ENCODE measurements around the gene ZNF93.
A peak's percentile ranks its signal among the peaks of the same experiment; 100 is the strongest.
"Not testable (repeated sequence)": the region's sequence is repeated elsewhere in the genome, so short reads cannot be mapped to it uniquely, and the experiment has no call there.

ZNF93 gene

GRCh38 chr19:19900139-19900728 lies 512 bp upstream of the ZNF93 start:
- Mint-ChIP-seq H3K27me3 (no peaks in the 10 kb centered on the region), H3K9me3 (peaks cover 0 to 2% of the 10 kb centered on the region in 2 donors), H3K27ac (peak overlapping the region; percentile 92 to 94), H3K4me3 (peak overlapping the region; percentile 98 to 99), H3K36me3 (ENCODE audit: insufficient read depth) (peaks cover 7% of the 10 kb centered on the region), H3K4me1 (ENCODE audit: low read depth in 2 of 2) (peaks cover 18 to 24% of the 10 kb centered on the region in 2 donors)
- ATAC-seq (replicated peaks) (peak; percentile 1), DNase-seq (no peak)

GRCh38 chr19:19907551-19907950 lies 6.8 kb downstream of the ZNF93 start:
- H3K27ac Mint-ChIP-seq; H3K36me3 Mint-ChIP-seq (ENCODE audit: insufficient read depth); H3K4me3 Mint-ChIP-seq; ATAC-seq (replicated peaks); H3K4me1 Mint-ChIP-seq (ENCODE audit: low read depth in 2 of 2); H3K27me3 Mint-ChIP-seq; H3K9me3 Mint-ChIP-seq; DNase-seq: not testable (repeated sequence)

GRCh38 chr19:19909654-19910053 lies 8.9 kb downstream of the ZNF93 start:
- no peaks in the 10 kb centered on the region for H3K36me3 Mint-ChIP-seq (ENCODE audit: insufficient read depth)
- no peaks in the 10 kb centered on the region for H3K9me3 Mint-ChIP-seq
- ATAC-seq (replicated peaks), result no peak

GRCh38 chr19:19911150-19911549 lies 10.4 kb downstream of the ZNF93 start:
- no peaks in the 10 kb centered on the region for H3K36me3 Mint-ChIP-seq (ENCODE audit: insufficient read depth)

More at GRCh38 chr19:19909654-19910053, 8.9 kb downstream of the ZNF93 start:
- Mint-ChIP-seq H3K27ac (no peak overlapping the region), H3K27me3 (no peaks in the 10 kb centered on the region), H3K4me1 (ENCODE audit: low read depth in 2 of 2) (peaks cover 0 to 5% of the 10 kb centered on the region in 2 donors), H3K4me3 (no peak overlapping the region)
- no peak for DNase-seq

GRCh38 chr19:19914596-19914995 lies 13.8 kb downstream of the ZNF93 start:
- Mint-ChIP-seq H3K27me3 (no peaks in the 10 kb centered on the region), H3K36me3 (ENCODE audit: insufficient read depth) (no peaks in the 10 kb centered on the region), H3K9me3 (no peaks in the 10 kb centered on the region), H3K4me3 (no peak overlapping the region), H3K4me1 (ENCODE audit: low read depth in 2 of 2) (no peaks in the 10 kb centered on the region), H3K27ac (no peak overlapping the region)
- DNase-seq (no peak), ATAC-seq (replicated peaks) (no peak)

More at GRCh38 chr19:19911150-19911549, 10.4 kb downstream of the ZNF93 start:
- DNase-seq, result no peak
- Mint-ChIP-seq H3K9me3 (no peaks in the 10 kb centered on the region), H3K27me3 (no peaks in the 10 kb centered on the region), H3K27ac (no peak overlapping the region), H3K4me1 (ENCODE audit: low read depth in 2 of 2) (no peaks in the 10 kb centered on the region), H3K4me3 (no peak overlapping the region)
- no peak for ATAC-seq (replicated peaks)

GRCh38 chr19:19930417-19930816 lies 29.7 kb downstream of the ZNF93 start:
- H3K9me3 Mint-ChIP-seq, result peaks cover 9 to 15% of the 10 kb centered on the region in 2 donors
- not testable (repeated sequence) for H3K4me3 Mint-ChIP-seq; H3K36me3 Mint-ChIP-seq (ENCODE audit: insufficient read depth); H3K27ac Mint-ChIP-seq; H3K4me1 Mint-ChIP-seq (ENCODE audit: low read depth in 2 of 2); ATAC-seq (replicated peaks); H3K27me3 Mint-ChIP-seq
- DNase-seq, result peak; percentile 3 to 34 (median 8)

GRCh38 chr19:19933432-19934314 lies 32.9 kb downstream of the ZNF93 start:
- not testable (repeated sequence) for DNase-seq; H3K27ac Mint-ChIP-seq; ATAC-seq (replicated peaks); H3K4me1 Mint-ChIP-seq (ENCODE audit: low read depth in 2 of 2); H3K4me3 Mint-ChIP-seq; H3K27me3 Mint-ChIP-seq; H3K36me3 Mint-ChIP-seq (ENCODE audit: insufficient read depth)
- H3K9me3 Mint-ChIP-seq, result peaks cover 9 to 15% of the 10 kb centered on the region in 2 donors

- DNase-seq, result no peak
- Mint-ChIP-seq H3K27ac (no peak overlapping the region), H3K4me3 (no peak overlapping the region), H3K9me3 (peaks cover 9 to 15% of the 10 kb centered on the region in 2 donors), H3K36me3 (ENCODE audit: insufficient read depth) (peaks cover 2% of the 10 kb centered on the region), H3K4me1 (ENCODE audit: low read depth in 2 of 2) (no peaks in the 10 kb centered on the region), H3K27me3 (no peaks in the 10 kb centered on the region)
- ATAC-seq (replicated peaks), result no peak
Measured at GRCh38 chr19:19937403-19937802, 36.7 kb downstream of the ZNF93 start.

- DNase-seq, result no peak
- H3K27ac Mint-ChIP-seq, result no peak overlapping the region
- no peak overlapping the region for H3K4me3 Mint-ChIP-seq
- H3K9me3 Mint-ChIP-seq, result peaks cover 8 to 11% of the 10 kb centered on the region in 2 donors
- peaks cover 2% of the 10 kb centered on the region for H3K36me3 Mint-ChIP-seq (ENCODE audit: insufficient read depth)
- no peak for ATAC-seq (replicated peaks)
- no peaks in the 10 kb centered on the region for H3K27me3 Mint-ChIP-seq
- H3K4me1 Mint-ChIP-seq (ENCODE audit: low read depth in 2 of 2), result no peaks in the 10 kb centered on the region
Measured at GRCh38 chr19:19938449-19938848, 37.7 kb downstream of the ZNF93 start.

GRCh38 chr19:19943848-19944582 lies 43.3 kb downstream of the ZNF93 start:
- Mint-ChIP-seq H3K27me3 (peaks cover 10 to 14% of the 10 kb centered on the region in 2 donors), H3K36me3 (ENCODE audit: insufficient read depth) (no peaks in the 10 kb centered on the region), H3K4me3 (no peak overlapping the region), H3K9me3 (no peaks in the 10 kb centered on the region), H3K27ac (no peak overlapping the region), H3K4me1 (ENCODE audit: low read depth in 2 of 2) (no peaks in the 10 kb centered on the region)
- DNase-seq (no peak), ATAC-seq (replicated peaks) (no peak)

GRCh38 chr19:19944583-19944880 lies 43.8 kb downstream of the ZNF93 start:
- H3K27me3 Mint-ChIP-seq, result peaks cover 10 to 14% of the 10 kb centered on the region in 2 donors
- no peak for ATAC-seq (replicated peaks)
- no peaks in the 10 kb centered on the region for H3K9me3 Mint-ChIP-seq

GRCh38 chr19:19946226-19946625 lies 45.5 kb downstream of the ZNF93 start:
- no peak for ATAC-seq (replicated peaks)
- H3K27me3 Mint-ChIP-seq, result peaks cover 10 to 14% of the 10 kb centered on the region in 2 donors
- no peak overlapping the region for H3K27ac Mint-ChIP-seq
- no peaks in the 10 kb centered on the region for H3K4me1 Mint-ChIP-seq (ENCODE audit: low read depth in 2 of 2)
- DNase-seq, result no peak
- H3K9me3 Mint-ChIP-seq, result no peaks in the 10 kb centered on the region
- H3K36me3 Mint-ChIP-seq (ENCODE audit: insufficient read depth), result no peaks in the 10 kb centered on the region
- no peak overlapping the region for H3K4me3 Mint-ChIP-seq

More at GRCh38 chr19:19944583-19944880, 43.8 kb downstream of the ZNF93 start:
- Mint-ChIP-seq H3K27ac (no peak overlapping the region), H3K4me3 (no peak overlapping the region), H3K4me1 (ENCODE audit: low read depth in 2 of 2) (no peaks in the 10 kb centered on the region), H3K36me3 (ENCODE audit: insufficient read depth) (no peaks in the 10 kb centered on the region)
- no peak for DNase-seq

GRCh38 chr19:19948800-19949199 lies 48.1 kb downstream of the ZNF93 start:
- ATAC-seq (replicated peaks), result no peak
- peaks cover 10 to 14% of the 10 kb centered on the region in 2 donors for H3K27me3 Mint-ChIP-seq
- no peaks in the 10 kb centered on the region for H3K4me1 Mint-ChIP-seq (ENCODE audit: low read depth in 2 of 2)
- DNase-seq, result no peak
- H3K27ac Mint-ChIP-seq, result no peak overlapping the region
- no peaks in the 10 kb centered on the region for H3K36me3 Mint-ChIP-seq (ENCODE audit: insufficient read depth)
- no peak overlapping the region for H3K4me3 Mint-ChIP-seq
- no peaks in the 10 kb centered on the region for H3K9me3 Mint-ChIP-seq

Data from effector memory CD8-positive, alpha-beta T cell (primary cell).